Skeletal muscle tissue (tissue), 4 donors: ENCODE data around the gene TIMM22. TPM values are rescaled to one million over a fixed set of nuclear protein-coding genes. Genes with fewer than 3 reads are reported as not detected.
A peak's percentile ranks its signal among the peaks of the same experiment; 100 is the strongest.

Experiments
- H3K27ac ChIP-seq: one replicate; pipeline ENCODE4 v1.7.0; 2013; ENCODE audit warnings: mild to moderate bottlenecking, low read depth, low read length, inconsistent platforms
- H3K27me3 ChIP-seq, 3 donors: one replicate each; pipeline ENCODE4 v1.7.0; 2013; ENCODE audit warnings: low read length in 3 of 3; ENCODE audit not compliant: control insufficient read depth in 3 of 3, insufficient read depth in 3 of 3
- H3K36me3 ChIP-seq, 3 donors: one replicate each; pipeline ENCODE4 v1.7.0; 2013; ENCODE audit warnings: low read length in 3 of 3; ENCODE audit not compliant: control insufficient read depth in 3 of 3, insufficient read depth in 3 of 3
- H3K4me1 ChIP-seq, 3 donors: one replicate each; pipeline ENCODE4 v1.7.0; 2013; ENCODE audit warnings: low read length in 3 of 3, mild to moderate bottlenecking in 3 of 3; ENCODE audit not compliant: control insufficient read depth in 3 of 3, insufficient read depth in 3 of 3
- H3K4me3 ChIP-seq, 3 donors: one replicate each; pipeline ENCODE4 v1.7.0; 2013; ENCODE audit warnings: low read length in 3 of 3
- H3K9ac ChIP-seq, 3 donors: one replicate each; pipeline ENCODE4 v1.7.0; 2013; ENCODE audit warnings: low read length in 3 of 3, mild to moderate bottlenecking in 3 of 3, moderate library complexity in 2 of 3, low read depth in 1 of 3
- H3K9me3 ChIP-seq, 3 donors: one replicate each; pipeline ENCODE4 v1.7.0; 2013; ENCODE audit warnings: low read length in 3 of 3; ENCODE audit not compliant: control insufficient read depth in 3 of 3
- total RNA-seq: library from RNA; depleted of rRNA; stranded (reverse); fragments of >200 nt; gene quantifications from one replicate; pipeline ENCODE4 v1.2.3, GENCODE V29; 2014
- donor health status: Osteomylitis.

TIMM22 gene
- total RNA-seq, 1 donor from 2014 or later: 15.1 TPM

- H3K9ac ChIP-seq: no peak overlapping the region
- H3K4me1 ChIP-seq: peaks cover 12 to 35% (median 30%) of the 10 kb centered on the region in 3 donors
- no peaks in the 10 kb centered on the region for H3K36me3 ChIP-seq
- no peaks in the 10 kb centered on the region for H3K9me3 ChIP-seq
- peaks cover 0 to 15% (median 0%) of the 10 kb centered on the region in 3 donors for H3K27me3 ChIP-seq
- no peak overlapping the region for H3K27ac ChIP-seq
- H3K4me3 ChIP-seq: no peak overlapping the region
Measured at GRCh38 chr17:1034652-1035210, 37.8 kb downstream of the TIMM22 start.

DNA sequence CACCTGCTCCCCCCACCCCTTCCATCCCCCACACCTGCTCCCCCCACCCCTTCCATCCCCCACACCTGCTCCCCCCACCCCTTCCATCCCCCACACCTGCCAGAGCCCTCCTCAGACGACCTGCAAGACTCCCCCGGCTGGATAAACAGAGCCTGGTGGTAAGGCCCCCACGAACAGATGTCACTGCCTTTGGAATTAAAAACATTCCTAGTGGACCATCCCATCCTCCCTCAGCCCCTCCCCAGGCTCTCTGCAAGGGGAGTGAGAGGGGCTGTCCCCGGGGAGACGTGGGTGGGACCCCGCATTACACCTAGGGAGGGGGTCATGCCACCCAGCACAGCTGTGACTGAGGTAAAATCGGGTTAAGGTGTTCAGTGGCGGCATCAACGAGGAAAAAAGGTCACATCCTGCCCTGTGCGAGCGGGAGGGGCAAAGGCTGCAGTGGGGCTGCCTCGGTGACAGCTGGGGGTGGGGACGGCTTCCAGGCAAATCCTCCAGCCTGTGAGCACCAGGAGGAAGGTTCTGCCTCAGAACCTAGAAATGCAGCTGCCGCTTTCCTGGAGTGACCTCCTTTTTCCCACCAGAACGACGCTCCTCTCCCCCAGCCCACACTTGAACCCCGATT, 38.7 kb downstream of the TIMM22 start:
- Histone ChIP-seq H3K9ac (no peak overlapping the region), H3K27me3 (peaks cover 0 to 11% (median 2%) of the 10 kb centered on the region in 3 donors), H3K9me3 (no peaks in the 10 kb centered on the region), H3K4me3 (no peak overlapping the region), H3K4me1 (peaks cover 12 to 35% (median 30%) of the 10 kb centered on the region in 3 donors), H3K36me3 (no peaks in the 10 kb centered on the region), H3K27ac (no peak overlapping the region)

GRCh38 chr17:1036171-1036844, 39.4 kb downstream of the TIMM22 start:
- Histone ChIP-seq H3K9me3 (no peaks in the 10 kb centered on the region), H3K27ac (no peak overlapping the region), H3K4me3 (no peak overlapping the region), H3K4me1 (peaks cover 10 to 34% (median 24%) of the 10 kb centered on the region in 3 donors), H3K9ac (no peak overlapping the region), H3K36me3 (no peaks in the 10 kb centered on the region), H3K27me3 (peaks cover 0 to 10% (median 2%) of the 10 kb centered on the region in 3 donors)

DNA sequence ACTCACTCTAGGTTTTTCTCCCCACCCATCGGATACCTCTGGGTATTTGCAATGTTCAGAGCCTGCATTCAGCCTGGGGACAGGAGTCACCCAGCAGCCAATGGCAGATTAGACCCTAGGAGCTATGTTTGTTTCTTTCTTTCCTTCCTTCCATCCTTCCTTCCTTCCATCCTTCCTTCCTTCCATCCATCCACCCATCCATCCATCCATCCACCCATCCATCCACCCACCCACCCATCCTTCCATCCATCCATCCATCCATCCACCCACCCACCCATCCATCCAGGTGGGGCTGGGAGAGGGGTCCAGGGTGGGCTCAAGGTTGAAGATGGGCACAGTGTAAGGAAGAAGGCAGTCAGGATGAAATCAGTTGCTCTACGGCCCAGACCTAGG, 39.9 kb downstream of the TIMM22 start:
- H3K27ac ChIP-seq: no peak overlapping the region

GRCh38 chr17:1037238-1037879, 40.4 kb downstream of the TIMM22 start:
- H3K27ac ChIP-seq: no peak overlapping the region
- no peaks in the 10 kb centered on the region for H3K9me3 ChIP-seq
- H3K4me1 ChIP-seq: peaks cover 10 to 31% (median 21%) of the 10 kb centered on the region in 3 donors
- peaks cover 0 to 4% (median 2%) of the 10 kb centered on the region in 3 donors for H3K27me3 ChIP-seq
- no peak overlapping the region for H3K4me3 ChIP-seq
- no peak overlapping the region for H3K9ac ChIP-seq
- peaks cover 0 to 4% (median under 1%) of the 10 kb centered on the region in 3 donors for H3K36me3 ChIP-seq

More for the DNA sequence above, 39.9 kb downstream of the TIMM22 start:
- no peaks in the 10 kb centered on the region for H3K9me3 ChIP-seq
- no peak overlapping the region for H3K4me3 ChIP-seq
- H3K9ac ChIP-seq: no peak overlapping the region
- no peaks in the 10 kb centered on the region for H3K36me3 ChIP-seq
- peaks cover 0 to 9% (median 2%) of the 10 kb centered on the region in 3 donors for H3K27me3 ChIP-seq
- peaks cover 10 to 34% (median 24%) of the 10 kb centered on the region in 3 donors for H3K4me1 ChIP-seq

DNA sequence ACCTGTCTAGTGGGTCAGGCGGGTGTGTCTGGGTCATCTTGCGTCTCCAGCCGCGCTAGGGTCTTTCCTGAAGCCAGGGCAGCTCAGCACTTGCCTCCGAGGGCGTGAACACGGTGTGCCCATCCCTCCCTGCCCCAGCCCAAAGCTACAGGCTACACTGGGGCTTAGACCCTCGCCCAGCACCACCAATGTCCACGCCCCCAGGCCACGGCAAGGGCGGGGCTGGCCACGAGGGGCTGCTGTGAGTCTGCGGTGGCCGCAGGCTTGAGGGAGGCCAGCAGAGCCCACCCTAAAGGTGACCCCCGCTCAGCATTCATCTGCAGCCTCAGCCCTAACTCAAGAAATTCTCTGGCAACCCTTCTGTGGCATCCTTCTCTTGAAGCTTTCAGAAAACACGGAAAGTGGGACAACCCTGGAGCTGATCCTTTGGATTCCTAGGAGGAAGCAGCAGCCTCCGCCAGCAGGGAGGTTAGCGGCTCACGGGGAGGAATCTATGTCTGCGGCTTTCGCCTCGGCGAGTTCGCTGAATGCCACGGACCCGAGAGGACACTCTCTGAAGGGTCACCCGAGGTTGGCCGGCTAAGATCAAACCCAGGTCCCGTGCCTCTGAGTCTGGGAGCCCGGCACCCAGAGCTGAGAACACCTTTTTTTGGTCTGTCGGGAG, 41.7 kb downstream of the TIMM22 start:
- Histone ChIP-seq H3K9me3 (no peaks in the 10 kb centered on the region), H3K9ac (no peak overlapping the region), H3K4me3 (no peak overlapping the region), H3K27ac (peak overlapping the region; percentile 74), H3K27me3 (peaks cover 0 to 2% (median 0%) of the 10 kb centered on the region in 3 donors), H3K36me3 (peaks cover 0 to 5% (median 3%) of the 10 kb centered on the region in 3 donors), H3K4me1 (peaks cover 14 to 31% (median 23%) of the 10 kb centered on the region in 3 donors)

DNA sequence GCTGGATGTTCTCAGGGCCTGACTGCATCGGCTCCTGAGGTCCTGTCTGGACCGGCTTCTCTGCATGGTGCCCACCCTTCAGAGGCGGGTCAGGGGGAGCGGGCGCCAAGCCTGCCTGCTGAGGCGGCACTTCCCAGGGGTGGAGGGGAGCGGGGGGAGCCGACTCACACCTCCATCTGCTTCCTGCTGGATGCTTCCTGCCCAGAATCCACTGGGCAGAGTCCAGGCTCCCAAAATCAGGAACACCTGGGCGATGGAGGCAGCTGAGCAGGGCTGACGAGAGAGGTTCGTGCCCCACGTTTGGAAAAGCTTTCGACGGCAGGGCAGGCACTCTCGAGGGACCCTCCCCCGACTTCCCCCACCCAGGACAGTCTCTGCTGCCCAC, 42.2 kb downstream of the TIMM22 start:
- Histone ChIP-seq H3K27ac (peak overlapping the region; percentile 74), H3K4me1 (peaks cover 14 to 31% (median 24%) of the 10 kb centered on the region in 3 donors), H3K27me3 (peaks cover 0 to 2% (median 0%) of the 10 kb centered on the region in 3 donors), H3K36me3 (peaks cover 0 to 5% (median 3%) of the 10 kb centered on the region in 3 donors), H3K9ac (peak overlapping the region in 2 of 3 donors; percentile 45 to 68), H3K9me3 (no peaks in the 10 kb centered on the region), H3K4me3 (peak overlapping the region in 2 of 3 donors; percentile 14 to 41)

DNA sequence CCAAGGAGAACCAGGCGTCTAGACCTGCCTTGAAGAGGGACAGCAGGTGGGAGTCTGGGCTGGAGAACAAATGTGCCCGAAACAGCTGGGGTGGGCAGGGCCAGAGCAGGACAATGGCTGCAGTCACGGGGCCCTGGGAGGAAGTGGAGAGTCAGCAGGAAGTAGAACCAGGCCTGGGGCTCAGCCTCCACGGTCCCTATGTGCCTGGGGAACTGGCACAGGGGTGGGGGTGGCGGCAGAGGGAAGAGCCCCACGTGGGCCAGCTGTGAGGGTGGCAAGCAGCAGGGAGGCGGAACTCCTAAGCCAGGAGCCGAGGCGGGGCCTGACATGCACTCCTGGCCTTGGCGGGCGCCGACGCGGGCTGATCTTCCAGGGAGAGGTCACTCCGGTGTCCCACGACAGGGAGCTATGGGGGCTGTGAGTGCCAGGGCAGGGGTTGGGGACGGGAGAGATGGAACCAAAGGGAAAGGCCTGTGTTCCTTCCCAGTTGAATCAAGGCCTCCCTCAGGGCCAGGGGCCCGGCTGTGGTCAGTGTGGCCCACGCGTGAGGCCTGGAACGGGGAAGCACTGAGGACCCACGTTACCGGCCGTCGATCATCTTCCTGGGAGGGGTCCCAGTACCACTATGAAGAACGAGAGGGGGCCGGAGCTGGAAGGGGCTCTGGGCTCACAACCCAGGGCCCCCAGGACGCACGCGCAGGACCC, 42.7 kb downstream of the TIMM22 start:
- H3K36me3 ChIP-seq: peaks cover 0 to 5% (median 3%) of the 10 kb centered on the region in 3 donors
- peak overlapping the region in 2 of 3 donors; percentile 14 to 49 for H3K4me3 ChIP-seq
- H3K4me1 ChIP-seq: peaks cover 14 to 31% (median 24%) of the 10 kb centered on the region in 3 donors
- peak overlapping the region; percentile 74 for H3K27ac ChIP-seq
- no peaks in the 10 kb centered on the region for H3K9me3 ChIP-seq
- H3K9ac ChIP-seq: peak overlapping the region; percentile 21 to 68 (median 45)
- peaks cover 0 to 2% (median 0%) of the 10 kb centered on the region in 3 donors for H3K27me3 ChIP-seq

DNA sequence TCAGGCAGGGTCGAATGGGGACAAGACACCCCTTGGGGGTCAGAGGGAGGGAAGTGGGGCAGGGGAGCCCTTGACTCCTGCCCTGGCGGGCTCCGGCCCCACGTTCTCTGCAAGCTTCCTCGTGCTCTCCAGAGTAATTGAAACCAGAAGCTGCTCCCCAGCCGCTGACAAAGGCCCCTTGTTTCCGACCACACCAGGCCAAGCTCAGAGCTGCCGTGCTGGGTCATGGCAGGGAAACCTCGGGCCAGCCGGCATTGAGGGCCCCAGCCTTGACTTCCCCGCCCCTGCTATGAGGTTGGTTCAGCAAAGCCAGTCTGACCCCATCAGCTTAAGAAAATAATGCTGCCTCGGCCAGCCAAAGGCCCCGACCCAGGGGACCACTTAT, 43.3 kb downstream of the TIMM22 start:
- Histone ChIP-seq H3K27me3 (peaks cover 0 to 2% (median 0%) of the 10 kb centered on the region in 3 donors), H3K27ac (peak overlapping the region; percentile 74), H3K9ac (peak overlapping the region; percentile 21 to 68 (median 45)), H3K4me3 (peak overlapping the region in 1 of 3 donors; percentile 49), H3K4me1 (peaks cover 14 to 31% (median 24%) of the 10 kb centered on the region in 3 donors), H3K9me3 (no peaks in the 10 kb centered on the region), H3K36me3 (peaks cover 0 to 5% (median 3%) of the 10 kb centered on the region in 3 donors)
